Stimulated activated naive B cell treated with anti-CD40 and anti-IgM and Interleukin-4, amounts not matched to agents 10 μg/mL and 1 μg/mL and 100 μg/mL, for 72 hours (primary cell): ENCODE measurements around the gene MICU2.
A peak's percentile ranks its signal among the peaks of the same experiment; 100 is the strongest.

ENCODE experiments used
- ATAC-seq, 2 donors: fragments of 150-1000 bp; cut with Tn5 transposase; replicated peaks; 2 replicates each; pipeline ENCODE4 v1.10.0; 2021; ENCODE audit warnings: moderate library complexity in 1 of 2
- DNase-seq: peaks from one replicate; pipeline ENCODE4 v3.0.0; 2021
- H3K27ac Mint-ChIP-seq: one replicate; pipeline ENCODE4 v1.8.0; 2022; ENCODE audit warnings: mild to moderate bottlenecking, mixed read lengths
- H3K27me3 Mint-ChIP-seq, 2 donors: one replicate each; pipeline ENCODE4 v1.8.0; 2022; ENCODE audit warnings: mixed read lengths in 2 of 2
- H3K36me3 Mint-ChIP-seq, 2 donors: one replicate each; pipeline ENCODE4 v1.8.0; 2022; ENCODE audit warnings: mixed read lengths in 2 of 2, mild to moderate bottlenecking in 1 of 2
- H3K4me1 Mint-ChIP-seq, 2 donors: one replicate each; pipeline ENCODE4 v1.8.0; 2022; ENCODE audit warnings: mixed read lengths in 2 of 2, mild to moderate bottlenecking in 1 of 2
- H3K4me3 Mint-ChIP-seq, 2 donors: one replicate each; pipeline ENCODE4 v1.8.0; 2022; ENCODE audit warnings: mild to moderate bottlenecking in 2 of 2, mixed read lengths in 2 of 2, moderate library complexity in 1 of 2
- H3K9me3 Mint-ChIP-seq, 2 donors: one replicate each; pipeline ENCODE4 v1.8.0; 2022; ENCODE audit warnings: mixed read lengths in 2 of 2, mild to moderate bottlenecking in 1 of 2

MICU2 gene, protein sequence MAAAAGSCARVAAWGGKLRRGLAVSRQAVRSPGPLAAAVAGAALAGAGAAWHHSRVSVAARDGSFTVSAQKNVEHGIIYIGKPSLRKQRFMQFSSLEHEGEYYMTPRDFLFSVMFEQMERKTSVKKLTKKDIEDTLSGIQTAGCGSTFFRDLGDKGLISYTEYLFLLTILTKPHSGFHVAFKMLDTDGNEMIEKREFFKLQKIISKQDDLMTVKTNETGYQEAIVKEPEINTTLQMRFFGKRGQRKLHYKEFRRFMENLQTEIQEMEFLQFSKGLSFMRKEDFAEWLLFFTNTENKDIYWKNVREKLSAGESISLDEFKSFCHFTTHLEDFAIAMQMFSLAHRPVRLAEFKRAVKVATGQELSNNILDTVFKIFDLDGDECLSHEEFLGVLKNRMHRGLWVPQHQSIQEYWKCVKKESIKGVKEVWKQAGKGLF

DNA sequence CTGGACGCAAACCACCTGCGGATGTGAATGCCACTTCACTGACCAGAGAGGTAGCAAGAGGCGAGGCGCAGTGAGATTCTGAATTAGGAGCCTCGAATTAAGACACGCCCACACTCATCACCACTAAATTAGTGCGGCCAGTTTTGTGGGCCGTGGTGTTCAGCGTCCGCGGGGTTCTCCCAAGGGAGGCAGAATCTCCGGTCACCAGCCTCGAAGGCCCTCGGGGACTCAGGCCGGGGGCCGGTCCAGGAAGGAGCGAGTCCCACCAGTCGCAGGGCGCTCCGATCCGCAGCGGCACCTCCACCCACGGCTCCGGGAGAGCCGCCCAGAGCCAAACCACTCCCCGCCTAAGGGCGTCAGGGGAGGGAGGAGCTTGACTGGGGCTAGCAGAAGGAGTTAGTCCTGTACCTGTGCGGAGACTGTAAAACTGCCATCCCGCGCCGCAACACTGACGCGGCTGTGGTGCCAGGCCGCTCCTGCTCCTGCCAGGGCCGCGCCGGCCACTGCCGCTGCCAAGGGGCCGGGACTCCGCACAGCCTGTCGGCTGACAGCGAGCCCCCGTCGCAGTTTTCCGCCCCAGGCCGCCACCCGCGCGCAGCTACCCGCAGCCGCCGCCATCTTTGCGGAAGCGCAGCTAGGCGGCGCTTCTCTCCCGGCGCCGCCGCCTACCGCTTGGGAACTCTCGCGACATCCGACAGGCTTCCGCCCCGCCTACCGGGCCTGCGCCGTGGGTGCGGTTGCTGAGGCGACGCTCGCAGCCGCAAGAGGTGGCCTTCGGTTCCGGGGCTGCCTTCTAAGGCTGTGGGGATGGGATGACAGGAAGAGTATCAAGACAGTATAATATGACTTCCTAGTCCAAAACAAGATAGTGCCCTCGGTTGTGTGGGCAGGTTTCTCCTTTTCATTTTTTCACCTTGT, at the start of gene MICU2:
Gene MICU2 (minus strand): TSS at position 640 of the 918 bp plus-strand sequence. CDS start 22 bp downstream, at position 618.
- H3K4me1 Mint-ChIP-seq = peaks cover 17 to 31% of the 10 kb centered on the region in 2 donors

DNA sequence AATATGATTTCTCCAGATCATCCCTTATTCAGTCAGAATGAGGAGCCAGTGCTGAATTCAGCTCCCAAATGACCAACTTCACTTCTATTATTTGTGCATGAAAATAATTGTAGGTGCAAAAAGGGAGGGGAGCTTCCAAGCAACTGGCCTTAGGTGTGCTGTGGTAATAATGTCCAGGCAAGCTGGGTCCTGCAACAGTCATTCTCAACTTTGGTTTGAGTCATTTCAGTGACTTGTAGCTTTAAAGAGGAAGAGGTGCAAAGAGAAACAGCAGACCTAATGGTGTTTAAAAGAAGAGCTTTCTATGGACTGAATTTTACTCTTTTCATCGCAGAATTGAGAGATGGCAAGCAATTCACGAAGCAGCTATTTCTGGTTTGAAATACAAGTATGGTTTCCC, 37.7 kb upstream of the MICU2 start:
- DNase-seq (no peak), ATAC-seq (peak in 1 of 2 donors; percentile 48)
- no peaks in the 10 kb centered on the region for H3K36me3 Mint-ChIP-seq
- H3K9me3 Mint-ChIP-seq = no peaks in the 10 kb centered on the region
- H3K4me1 Mint-ChIP-seq = peaks cover 0 to 6% of the 10 kb centered on the region in 2 donors
- H3K4me3 Mint-ChIP-seq = no peak overlapping the region
- H3K27me3 Mint-ChIP-seq = peaks cover 2 to 12% of the 10 kb centered on the region in 2 donors
- H3K27ac Mint-ChIP-seq = no peak overlapping the region

More for the DNA sequence above, at the start of gene MICU2:
- DNase-seq (peak; percentile 94), ATAC-seq (peak; percentile 96 to 97)
- Mint-ChIP-seq H3K27me3 (peaks cover 12 to 15% of the 10 kb centered on the region in 2 donors), H3K4me3 (peak within 1 kb of the TSS; percentile 83 to 88), H3K36me3 (peaks cover 13 to 17% of the 10 kb centered on the region in 2 donors), H3K27ac (peak within 1 kb of the TSS; percentile 92), H3K9me3 (no peaks in the 10 kb centered on the region)

DNA sequence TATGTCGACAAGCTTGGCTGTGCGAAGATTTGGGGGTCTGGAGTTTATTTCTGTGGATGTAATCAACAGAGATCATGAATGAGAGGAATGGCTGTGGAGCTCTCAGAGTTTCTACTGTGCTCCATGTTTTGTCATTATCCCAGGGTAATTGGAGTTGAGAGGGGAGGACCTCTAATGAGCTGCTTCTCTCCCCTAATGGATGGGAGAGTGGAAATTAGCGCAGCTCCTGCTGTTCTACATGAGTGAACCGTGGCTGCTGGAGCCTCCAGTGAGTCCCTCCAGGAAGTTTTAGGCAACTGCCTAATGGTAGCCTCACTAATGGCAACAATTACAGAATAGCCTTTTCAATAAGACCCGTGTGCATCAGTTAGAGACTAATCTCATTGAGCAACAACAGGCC, 35.6 kb upstream of the MICU2 start:
- Mint-ChIP-seq H3K27me3 (peaks cover 11 to 19% of the 10 kb centered on the region in 2 donors), H3K4me3 (no peak overlapping the region), H3K4me1 (peaks cover 0 to 6% of the 10 kb centered on the region in 2 donors), H3K9me3 (no peaks in the 10 kb centered on the region), H3K36me3 (no peaks in the 10 kb centered on the region), H3K27ac (no peak overlapping the region)
- ATAC-seq = no peak
- DNase-seq = no peak

DNA sequence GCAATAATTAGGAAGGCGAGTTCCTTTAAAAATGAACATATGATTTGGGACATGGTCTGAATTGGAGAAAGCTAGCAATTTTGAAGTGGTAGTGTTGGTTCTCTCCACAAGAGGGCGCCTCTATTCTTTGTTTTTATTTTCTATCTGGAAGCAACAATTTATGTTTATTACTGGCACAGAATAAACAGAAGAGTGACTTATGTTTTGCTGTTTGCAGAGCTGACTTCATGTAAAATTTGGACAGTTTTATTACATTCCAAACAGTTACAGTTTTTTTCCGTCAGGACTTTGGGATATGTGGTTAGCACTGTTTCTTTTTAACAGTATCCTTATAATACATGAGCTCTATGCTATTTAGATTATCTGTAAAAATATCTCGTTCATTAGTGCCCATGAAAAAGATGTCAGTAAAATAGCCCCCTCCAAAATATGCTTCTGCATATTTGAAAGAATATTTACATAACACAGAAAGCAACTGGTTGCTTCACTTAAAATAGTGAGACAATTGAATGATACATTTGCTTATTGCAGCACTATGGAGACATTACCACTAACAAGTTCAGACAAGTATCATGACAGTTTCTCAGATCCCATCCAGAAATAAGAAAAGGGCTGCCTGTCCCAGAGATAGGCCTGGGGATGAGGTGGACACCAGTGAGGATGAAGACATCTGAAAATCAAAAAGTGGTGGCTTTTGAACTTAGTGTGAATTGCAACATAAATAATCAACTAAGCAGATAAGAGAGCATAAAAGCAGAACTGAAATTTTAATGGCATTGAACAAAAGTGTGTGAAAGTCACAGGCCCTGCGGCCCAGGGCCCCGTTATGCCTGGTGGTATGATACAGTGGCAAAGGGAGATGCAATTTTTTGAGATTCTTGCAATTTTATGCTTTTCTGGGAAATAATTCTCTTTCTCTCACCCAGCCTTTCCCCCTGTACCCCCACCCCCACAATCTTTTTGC, 34.6 kb upstream of the MICU2 start:
- Mint-ChIP-seq H3K4me1 (peaks cover 0 to 6% of the 10 kb centered on the region in 2 donors), H3K27me3 (peaks cover 11 to 19% of the 10 kb centered on the region in 2 donors), H3K36me3 (no peaks in the 10 kb centered on the region), H3K27ac (no peak overlapping the region), H3K4me3 (no peak overlapping the region), H3K9me3 (no peaks in the 10 kb centered on the region)
- DNase-seq (no peak), ATAC-seq (no peak)

DNA sequence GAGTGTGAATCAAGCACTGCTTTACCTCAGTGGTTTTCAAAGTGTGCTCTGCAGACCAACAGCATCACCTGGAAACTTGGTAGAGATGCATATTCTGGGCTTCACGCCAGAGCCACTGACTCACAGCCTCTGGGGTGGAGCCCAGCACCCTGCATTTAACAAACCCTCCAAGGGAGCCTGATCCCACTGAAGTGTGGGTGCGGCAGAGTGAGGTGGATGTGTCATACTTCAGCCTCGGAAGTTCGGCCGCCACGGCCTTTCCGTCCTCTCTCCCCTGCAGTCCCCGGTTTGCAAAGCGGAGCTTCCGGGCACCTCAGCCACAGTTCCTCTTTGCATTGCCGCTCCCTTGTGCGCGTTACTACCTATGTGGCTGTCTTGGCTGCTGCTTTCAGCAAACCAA, 33.3 kb upstream of the MICU2 start:
- Mint-ChIP-seq H3K27ac (no peak overlapping the region), H3K4me1 (peaks cover 0 to 6% of the 10 kb centered on the region in 2 donors), H3K9me3 (no peaks in the 10 kb centered on the region), H3K36me3 (no peaks in the 10 kb centered on the region), H3K4me3 (no peak overlapping the region), H3K27me3 (peaks cover 13 to 19% of the 10 kb centered on the region in 2 donors)
- ATAC-seq = peak; percentile 51 to 56
- DNase-seq = no peak

DNA sequence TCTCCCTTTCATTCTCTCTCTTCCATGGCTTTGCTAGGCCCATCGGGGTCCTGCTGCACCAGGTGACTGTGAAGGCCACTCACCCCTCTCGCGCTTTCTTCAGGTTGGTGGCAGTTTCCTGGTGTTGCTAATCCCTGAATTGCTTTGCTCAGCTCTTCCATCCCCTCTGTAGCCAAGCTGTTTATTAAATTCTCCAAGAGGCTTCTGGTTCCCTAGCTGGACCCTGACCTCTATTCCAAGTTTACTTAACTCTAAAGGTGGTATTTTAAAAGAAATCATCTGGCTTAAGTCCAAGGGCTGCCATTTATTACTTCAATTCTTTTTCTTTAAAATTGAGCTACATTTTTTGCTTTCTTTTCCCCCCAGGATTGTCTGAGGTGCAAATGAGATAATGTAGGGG, 32.7 kb upstream of the MICU2 start:
- ATAC-seq (no peak), DNase-seq (no peak)
- Mint-ChIP-seq H3K4me1 (peaks cover 0 to 6% of the 10 kb centered on the region in 2 donors), H3K36me3 (peaks cover 0 to 3% of the 10 kb centered on the region in 2 donors), H3K4me3 (no peak overlapping the region), H3K27ac (no peak overlapping the region), H3K9me3 (peaks cover 3 to 5% of the 10 kb centered on the region in 2 donors), H3K27me3 (peaks cover 15 to 22% of the 10 kb centered on the region in 2 donors)

DNA sequence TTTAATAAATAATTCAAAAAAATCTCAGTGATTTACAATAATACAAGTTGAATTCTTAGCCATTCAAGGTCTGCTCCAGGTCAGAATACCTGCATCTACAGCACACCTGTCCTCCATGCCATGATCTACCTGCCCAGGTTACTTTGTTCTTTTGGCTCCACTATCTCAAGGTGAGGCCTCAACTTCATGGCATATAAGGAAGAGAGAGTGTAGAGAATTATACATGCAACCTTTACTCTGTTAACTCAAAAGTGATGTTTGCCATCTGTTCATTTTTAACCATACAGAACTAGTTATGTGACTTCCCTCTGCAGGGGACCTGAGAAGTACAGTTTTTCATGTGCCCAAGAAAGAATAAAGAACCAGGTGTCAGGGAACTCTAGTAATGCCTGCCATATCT, 28.2 kb upstream of the MICU2 start:
- H3K4me3 Mint-ChIP-seq = no peak overlapping the region
- no peak for ATAC-seq
- H3K27ac Mint-ChIP-seq = no peak overlapping the region
- DNase-seq = no peak
- H3K36me3 Mint-ChIP-seq = peaks cover 0 to 7% of the 10 kb centered on the region in 2 donors
- peaks cover 20 to 35% of the 10 kb centered on the region in 2 donors for H3K27me3 Mint-ChIP-seq
- peaks cover 12 to 13% of the 10 kb centered on the region in 2 donors for H3K9me3 Mint-ChIP-seq
- H3K4me1 Mint-ChIP-seq = no peaks in the 10 kb centered on the region

DNA sequence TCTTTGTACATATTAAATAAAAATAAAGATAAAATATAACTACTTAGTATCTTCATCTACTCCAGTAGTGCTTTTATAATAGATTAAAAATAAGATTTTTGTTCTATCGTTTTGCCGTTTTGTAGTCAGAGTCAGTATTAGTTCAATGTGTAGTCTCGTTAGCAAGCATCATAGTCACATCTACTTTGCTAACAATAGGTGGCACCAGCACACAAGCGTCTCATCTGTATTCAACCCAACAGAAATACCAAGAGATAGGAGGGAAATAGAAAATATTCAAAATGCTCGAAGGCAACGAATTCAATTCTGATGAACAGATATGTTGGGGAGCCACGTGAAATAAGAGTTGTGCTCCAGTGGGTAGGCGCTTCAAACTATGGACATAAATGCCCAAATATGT, 21.4 kb upstream of the MICU2 start:
- no peak for DNase-seq
- peak; percentile 50 to 64 for ATAC-seq

DNA sequence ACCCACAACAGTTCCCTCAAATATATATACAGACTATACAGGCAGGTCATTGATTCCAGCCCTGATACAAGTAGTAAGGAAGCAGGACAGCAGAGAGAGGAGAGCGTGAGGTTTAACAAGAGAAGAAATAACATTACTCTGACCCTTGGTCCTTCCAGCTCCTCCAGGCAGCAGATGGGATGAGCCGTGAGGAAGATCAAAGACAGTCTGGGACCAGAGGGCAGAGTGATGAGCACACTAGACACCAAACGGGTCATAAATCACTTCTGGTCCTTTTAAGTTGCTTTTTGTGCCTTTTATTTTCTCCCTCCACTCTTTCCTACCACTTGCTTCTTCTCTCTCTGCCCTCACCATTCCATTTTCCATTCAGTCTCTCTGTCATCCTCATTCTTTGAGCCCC, 16.9 kb upstream of the MICU2 start:
- Mint-ChIP-seq H3K9me3 (no peaks in the 10 kb centered on the region), H3K27ac (no peak overlapping the region), H3K4me3 (no peak overlapping the region), H3K27me3 (peaks cover 12 to 13% of the 10 kb centered on the region in 2 donors), H3K4me1 (peaks cover 0 to 9% of the 10 kb centered on the region in 2 donors), H3K36me3 (no peaks in the 10 kb centered on the region)
- no peak for DNase-seq
- no peak for ATAC-seq

More for the DNA sequence above, 21.4 kb upstream of the MICU2 start:
- H3K4me3 Mint-ChIP-seq = no peak overlapping the region
- H3K4me1 Mint-ChIP-seq = no peaks in the 10 kb centered on the region
- no peak overlapping the region for H3K27ac Mint-ChIP-seq
- H3K27me3 Mint-ChIP-seq = peaks cover 7 to 22% of the 10 kb centered on the region in 2 donors
- H3K36me3 Mint-ChIP-seq = no peaks in the 10 kb centered on the region
- no peaks in the 10 kb centered on the region for H3K9me3 Mint-ChIP-seq

DNA sequence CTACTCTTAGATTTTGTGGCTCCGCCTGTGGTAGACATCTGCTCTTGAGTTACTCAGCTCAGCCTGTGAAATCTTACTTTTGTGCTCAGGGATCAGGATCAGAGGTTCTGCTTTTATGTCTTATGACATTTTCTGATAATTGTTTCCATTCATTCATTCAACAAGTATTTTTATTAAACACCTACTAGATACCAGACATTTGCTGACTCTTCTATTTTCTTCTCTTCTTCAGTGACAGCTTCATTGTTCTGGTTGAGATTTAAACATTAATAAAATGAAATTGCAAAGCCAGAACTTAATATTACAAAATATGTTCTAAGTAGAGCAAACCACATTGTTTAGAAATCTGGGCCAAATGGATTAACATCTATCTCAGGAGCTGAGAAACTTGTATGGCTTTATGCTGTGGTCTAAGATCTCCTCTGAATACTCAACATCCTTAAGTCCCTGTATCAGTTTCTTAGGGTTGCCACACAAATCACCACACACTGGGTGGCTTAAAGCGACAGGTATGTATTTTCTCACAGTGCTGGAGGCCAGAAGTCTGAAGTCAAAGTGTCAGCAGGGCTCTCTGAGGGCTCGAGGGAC, 15.8 kb upstream of the MICU2 start:
- no peak for DNase-seq
- H3K27ac Mint-ChIP-seq = no peak overlapping the region
- no peaks in the 10 kb centered on the region for H3K9me3 Mint-ChIP-seq
- H3K27me3 Mint-ChIP-seq = peaks cover 12 to 13% of the 10 kb centered on the region in 2 donors
- H3K4me3 Mint-ChIP-seq = no peak overlapping the region
- ATAC-seq = no peak
- H3K4me1 Mint-ChIP-seq = peaks cover 0 to 9% of the 10 kb centered on the region in 2 donors
- H3K36me3 Mint-ChIP-seq = no peaks in the 10 kb centered on the region

DNA sequence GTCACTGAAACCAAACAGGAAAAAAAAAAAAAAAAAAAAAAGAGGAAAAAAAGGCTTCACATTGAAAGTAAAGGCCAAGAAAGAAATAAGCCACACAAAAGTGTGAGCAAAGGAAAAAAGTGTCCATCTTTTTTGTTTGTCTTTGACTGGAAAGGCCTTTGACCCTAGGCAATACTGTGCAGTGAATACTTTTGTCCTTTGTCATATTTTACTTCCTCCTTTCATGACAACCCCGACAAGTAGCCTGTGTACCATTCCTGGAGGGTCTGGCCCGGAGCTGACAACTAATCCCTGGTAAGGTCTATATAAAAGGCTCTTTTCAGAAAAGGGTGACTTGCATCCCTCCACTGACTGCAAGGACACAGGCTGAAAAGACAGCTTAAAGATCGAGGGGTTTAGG, 12.9 kb upstream of the MICU2 start:
- Mint-ChIP-seq H3K4me3 (no peak overlapping the region), H3K9me3 (no peaks in the 10 kb centered on the region), H3K27me3 (peaks cover 8 to 9% of the 10 kb centered on the region in 2 donors), H3K4me1 (peaks cover 0 to 9% of the 10 kb centered on the region in 2 donors), H3K27ac (no peak overlapping the region), H3K36me3 (no peaks in the 10 kb centered on the region)
- ATAC-seq = peak in 1 of 2 donors; percentile 44
- no peak for DNase-seq

DNA sequence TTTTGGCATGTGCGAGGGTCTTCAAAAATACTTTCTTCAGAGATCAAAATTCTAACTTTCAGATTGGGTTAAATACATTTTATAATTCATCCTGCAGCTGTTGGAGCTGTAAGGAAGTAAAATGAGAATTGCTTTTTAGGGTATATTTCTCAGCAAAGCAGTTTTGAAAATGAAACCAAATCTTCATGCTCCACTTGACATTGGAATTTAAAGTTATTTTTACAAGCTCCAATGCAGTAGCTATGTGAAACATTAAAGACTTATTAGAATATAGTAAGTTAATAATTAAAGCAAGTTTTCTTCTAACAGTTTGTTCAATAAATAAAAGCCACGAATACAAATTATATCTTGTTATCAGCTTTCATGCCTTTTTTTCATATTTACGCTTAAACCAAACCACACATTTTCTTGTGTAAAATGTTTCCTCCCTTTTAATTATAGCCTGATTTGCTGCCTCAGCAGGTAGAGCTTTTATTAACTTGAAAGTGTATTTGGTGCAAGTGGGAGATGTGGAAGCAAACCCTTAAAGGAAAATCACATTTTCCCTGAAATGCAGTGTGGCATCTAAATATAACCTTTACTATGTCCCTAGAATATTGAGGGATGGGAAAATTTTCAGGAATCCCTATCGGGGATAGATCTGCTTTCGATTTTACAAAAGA, 12.4 kb upstream of the MICU2 start:
- DNase-seq (no peak), ATAC-seq (no peak)
- Mint-ChIP-seq H3K27ac (no peak overlapping the region), H3K4me3 (no peak overlapping the region), H3K27me3 (peaks cover 5% of the 10 kb centered on the region in 2 donors), H3K36me3 (no peaks in the 10 kb centered on the region), H3K4me1 (peaks cover 0 to 9% of the 10 kb centered on the region in 2 donors), H3K9me3 (no peaks in the 10 kb centered on the region)

DNA sequence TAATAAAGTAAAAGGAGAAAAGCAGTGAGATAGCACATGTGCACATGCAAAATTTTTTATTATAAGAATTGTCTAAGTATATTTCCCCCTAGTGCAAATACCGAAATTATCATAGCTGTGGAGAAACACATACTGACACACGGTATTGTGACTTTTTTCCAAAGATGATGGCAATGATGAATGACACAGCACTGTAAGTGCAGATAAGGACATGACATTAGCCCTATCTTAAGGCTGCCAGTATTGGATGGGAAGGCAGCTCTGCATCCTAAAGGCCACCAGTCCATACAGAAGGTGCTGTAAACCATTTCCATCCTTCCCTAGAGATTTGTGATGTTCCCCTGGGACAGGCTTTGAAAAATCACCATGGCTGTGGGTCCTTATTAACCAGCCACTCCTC, 11.5 kb upstream of the MICU2 start:
- ATAC-seq (no peak), DNase-seq (no peak)
- H3K9me3 Mint-ChIP-seq = no peaks in the 10 kb centered on the region
- no peaks in the 10 kb centered on the region for H3K36me3 Mint-ChIP-seq
- peaks cover 0 to 9% of the 10 kb centered on the region in 2 donors for H3K4me1 Mint-ChIP-seq
- H3K4me3 Mint-ChIP-seq = no peak overlapping the region
- H3K27me3 Mint-ChIP-seq = peaks cover 5% of the 10 kb centered on the region in 2 donors
- no peak overlapping the region for H3K27ac Mint-ChIP-seq
